ENCODE results near the gene DGAT2.
"Not testable (repeated sequence)": the region's sequence is repeated elsewhere in the genome, so short reads cannot be mapped to it uniquely, and the experiment has no call there.

The DGAT2 gene

DNA sequence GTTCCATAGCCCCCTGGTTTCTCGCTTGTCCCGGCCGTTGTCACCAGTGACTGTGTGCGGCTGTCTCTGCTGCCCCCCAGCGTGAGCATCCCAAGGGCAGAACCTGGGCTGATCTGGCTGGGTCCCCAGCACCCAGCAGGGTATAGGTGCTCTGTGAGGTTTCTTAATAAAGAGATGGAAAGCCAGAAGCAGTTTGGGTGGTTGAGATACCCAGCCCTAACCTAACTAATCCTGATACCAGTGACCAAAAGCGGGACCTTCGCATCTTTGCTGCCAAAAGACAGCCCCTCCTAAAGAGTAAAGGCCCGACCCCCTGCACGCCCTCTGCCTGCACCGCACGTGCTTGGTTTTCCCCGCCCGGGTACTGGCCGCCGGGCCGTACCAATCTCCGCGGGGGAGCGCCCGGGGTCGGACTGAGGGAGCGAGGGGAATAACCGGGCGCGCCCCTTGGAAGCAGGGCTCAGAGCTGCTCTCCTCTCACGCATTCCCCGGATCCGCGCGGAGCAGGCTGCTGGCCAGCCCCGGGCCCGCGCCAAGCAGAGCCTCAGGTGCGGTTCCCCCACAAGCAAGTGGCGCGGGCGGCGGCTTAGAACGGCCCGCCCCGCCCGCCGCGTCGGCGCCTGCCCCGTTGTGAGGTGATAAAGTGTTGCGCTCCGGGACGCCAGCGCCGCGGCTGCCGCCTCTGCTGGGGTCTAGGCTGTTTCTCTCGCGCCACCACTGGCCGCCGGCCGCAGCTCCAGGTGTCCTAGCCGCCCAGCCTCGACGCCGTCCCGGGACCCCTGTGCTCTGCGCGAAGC is at the start of gene DGAT2:
TSS of gene DGAT2 (plus strand) at position 667 of the 797 bp plus-strand sequence. CDS start 214 bp downstream, outside the sequence.
- DNase-seq = peak; percentile 70 to 75

GRCh38 chr11:75719340-75720239 is 49.0 kb upstream of the DGAT2 start:
- no peak for DNase-seq

GRCh38 chr11:75720639-75721038 is 47.9 kb upstream of the DGAT2 start:
- DNase-seq = no peak

- DNase-seq = no peak
Observed at GRCh38 chr11:75721852-75722668, 46.5 kb upstream of the DGAT2 start.

- DNase-seq = no peak
Observed at GRCh38 chr11:75722669-75723042, 45.9 kb upstream of the DGAT2 start.

- DNase-seq = no peak
Observed at GRCh38 chr11:75725547-75726320, 42.8 kb upstream of the DGAT2 start.

DNA sequence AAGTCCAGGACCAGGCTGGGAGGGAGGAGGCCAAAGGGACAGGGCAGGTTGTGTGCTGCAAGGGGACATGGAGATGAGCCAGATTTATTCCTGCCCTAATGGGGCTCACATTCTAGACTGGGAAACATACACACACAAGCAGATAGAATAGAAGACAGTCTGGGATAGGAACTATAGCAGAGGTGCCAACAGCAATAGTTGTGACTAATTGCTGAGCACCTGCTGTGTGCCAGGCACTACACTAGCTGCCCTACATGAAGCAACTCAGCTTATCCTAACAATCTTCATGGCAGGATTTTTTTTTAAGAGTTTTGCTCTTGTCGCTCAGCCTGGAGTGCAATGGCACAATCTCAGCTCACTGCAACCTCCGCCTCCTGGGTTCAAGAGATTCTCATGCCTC is 39.6 kb upstream of the DGAT2 start:
- DNase-seq = no peak

- no peak for DNase-seq
Observed at GRCh38 chr11:75731095-75731494, 37.5 kb upstream of the DGAT2 start.

DNA sequence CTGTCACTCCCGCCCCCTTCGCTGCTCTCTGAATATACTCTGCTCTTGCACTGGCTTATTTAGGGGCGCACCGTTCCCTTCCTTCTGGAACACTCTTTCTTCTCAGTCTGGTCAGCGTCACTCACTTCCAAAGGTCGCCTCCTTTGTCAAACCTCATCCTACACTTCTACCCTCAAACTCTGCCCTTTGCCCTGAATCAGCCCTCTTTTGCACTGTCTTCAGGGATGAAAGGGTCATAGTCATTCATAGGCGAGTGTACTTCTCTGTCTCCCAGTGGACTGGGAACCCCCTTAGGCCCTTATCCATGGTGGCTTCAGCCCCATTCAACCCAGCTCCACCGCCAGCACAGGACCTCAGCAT is 35.5 kb upstream of the DGAT2 start:
- DNase-seq = no peak

DNA sequence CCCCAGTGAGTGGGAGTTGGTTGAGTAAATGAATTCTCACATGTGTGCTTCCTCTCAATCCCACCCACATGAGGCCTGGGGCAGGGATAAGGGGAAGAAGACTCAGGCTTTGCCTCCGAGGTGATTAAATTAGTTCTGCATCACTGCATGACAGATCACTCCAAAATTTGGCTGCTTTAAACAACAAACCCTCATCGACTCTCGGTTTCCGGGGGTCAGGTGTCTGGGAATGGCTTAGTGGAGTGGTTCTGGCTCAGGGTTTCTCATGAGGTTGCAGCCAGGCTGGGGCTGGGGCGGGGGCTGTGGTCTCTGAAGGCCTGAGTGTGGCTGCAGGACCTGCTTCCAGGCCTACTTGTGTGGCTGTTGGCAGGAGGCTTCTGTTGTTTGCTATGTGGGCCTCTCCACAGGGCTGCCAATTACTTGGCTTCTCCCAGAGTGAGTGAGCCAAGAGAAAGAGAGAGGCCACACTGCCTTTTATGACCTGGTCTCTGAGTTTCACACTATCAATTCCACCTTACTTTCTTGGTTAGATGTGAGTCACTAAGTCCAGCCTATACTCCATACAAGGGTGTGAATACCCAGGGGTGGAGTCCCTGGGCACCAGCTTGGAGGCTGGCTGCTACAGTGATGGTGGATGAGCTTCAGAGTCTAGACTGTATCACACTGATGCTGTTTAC is 35.0 kb upstream of the DGAT2 start:
- DNase-seq = peak in 1 of 2 experiments; percentile 4

DNA sequence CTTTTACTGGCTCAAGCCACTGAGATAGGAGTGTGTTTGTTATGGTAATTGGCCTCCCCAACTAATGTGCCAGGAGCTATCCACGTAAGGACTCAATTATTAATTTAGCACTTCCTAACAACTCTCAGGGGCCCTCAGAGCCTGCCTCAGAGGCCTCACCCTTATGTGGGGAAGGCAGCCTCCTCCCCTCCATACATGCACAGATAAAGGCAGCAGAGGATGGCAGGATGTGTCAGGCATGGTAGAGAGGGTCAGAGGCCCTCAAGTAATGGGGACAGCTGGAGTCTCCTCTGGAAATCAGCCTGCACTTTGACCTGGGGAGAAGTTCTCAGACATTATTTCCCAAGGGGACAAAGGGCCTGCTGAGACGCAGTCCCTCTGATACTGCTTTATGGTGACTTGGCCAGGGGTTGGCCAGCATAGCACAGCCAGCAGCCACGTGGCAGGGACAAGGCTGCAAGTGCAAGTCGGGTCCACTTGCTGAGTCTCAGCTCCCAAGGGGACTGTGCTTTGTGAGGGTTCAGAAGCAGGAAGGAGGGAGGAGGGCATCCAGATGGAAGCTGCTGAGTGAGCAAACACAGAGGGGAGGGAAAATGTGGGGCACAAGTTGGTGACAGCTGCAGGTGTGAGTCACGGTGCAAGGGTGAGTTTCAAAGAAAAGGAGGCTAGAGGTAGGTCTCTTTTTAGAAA is 33.9 kb upstream of the DGAT2 start:
- DNase-seq = no peak

DNA sequence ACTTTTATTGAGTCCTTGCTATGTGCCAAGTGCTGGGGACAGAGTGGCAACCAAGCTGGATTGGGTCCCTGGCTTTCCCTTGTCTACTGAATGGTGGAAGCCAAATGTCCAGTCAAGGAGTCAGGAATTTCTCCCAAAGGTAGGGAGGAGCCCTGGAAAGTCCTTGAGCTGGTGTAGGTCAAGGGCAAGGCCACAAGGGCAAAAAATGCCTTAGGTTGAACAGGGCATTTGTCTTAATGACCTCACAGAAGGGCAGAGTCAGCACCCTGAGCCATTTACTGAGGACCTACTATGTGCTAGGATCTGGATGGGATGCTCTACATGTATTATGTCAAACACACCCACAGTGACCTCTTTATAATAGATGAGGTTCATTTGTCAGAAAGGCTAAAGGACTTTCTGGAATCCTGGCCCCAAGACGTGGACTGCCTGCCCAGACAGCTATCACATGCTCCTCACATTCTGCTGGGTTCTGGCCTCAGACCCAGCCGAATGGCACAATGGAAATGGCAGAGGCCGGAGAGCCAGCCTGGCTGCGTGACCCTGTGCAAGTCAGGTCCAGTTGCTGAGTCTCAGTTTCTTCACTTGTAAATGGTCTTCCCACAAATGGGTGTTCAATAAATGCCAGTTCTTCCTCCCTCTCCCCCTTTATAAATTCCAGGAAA is 33.3 kb upstream of the DGAT2 start:
- no peak for DNase-seq

DNA sequence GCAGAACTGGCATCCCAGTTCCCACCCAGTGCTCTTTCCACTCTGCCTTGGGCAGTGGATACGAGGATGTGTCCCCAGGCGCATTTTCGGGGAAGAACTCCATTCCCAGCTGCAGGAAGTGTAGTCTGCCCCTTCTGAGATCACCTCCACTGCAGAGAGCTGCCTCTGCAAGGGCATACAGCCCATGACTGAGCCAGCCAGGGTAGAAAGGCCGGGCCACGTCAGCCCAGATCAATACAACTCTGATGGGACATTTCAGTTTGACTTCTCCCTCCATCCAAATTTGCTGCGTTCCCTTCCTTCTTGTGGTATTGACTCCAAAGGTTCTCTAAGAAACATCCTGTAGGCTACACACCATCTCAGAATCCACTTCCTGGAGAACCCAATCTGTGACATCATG is 31.3 kb upstream of the DGAT2 start:
- DNase-seq = no peak

DNA sequence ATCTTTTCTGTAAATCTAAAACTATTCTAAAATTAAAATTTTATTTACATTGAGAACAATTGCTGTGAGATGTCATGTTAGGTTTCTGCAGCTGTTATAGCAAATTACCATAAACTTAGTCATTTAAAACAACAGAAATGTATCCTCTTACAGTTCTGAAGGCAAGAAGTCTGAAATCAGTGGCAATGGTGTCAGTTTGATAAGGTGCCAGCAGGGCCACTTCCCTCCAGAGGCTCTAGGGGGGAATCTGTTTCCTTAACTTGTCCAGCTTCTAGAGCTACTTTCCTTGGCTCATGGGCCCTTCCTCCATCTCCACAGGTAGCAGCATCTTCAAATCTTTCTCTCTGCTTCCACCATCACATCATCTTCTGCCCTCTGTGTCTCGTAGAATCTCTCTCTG is 27.9 kb upstream of the DGAT2 start:
- DNase-seq = no peak

DNA sequence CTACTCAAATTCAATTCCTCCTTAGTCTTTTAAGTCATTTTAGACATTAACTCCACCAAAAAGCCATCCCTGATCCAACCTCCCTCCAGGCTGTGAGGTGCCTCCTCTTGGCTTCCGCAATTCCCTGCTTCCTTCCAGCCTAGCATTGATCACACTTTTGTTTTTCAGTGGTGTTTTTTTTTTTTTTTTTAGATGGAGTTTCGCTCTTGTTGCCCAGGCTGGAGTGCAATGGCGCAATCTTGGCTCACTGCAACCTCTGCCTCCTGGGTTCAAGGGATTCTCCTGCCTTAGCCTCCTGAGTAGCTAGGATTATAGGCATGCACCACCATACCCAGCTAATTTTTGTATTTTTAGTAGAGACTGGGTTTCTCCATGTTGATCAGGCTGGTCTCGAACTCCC is 25.4 kb upstream of the DGAT2 start:
- not testable (repeated sequence) for DNase-seq

GRCh38 chr11:75743711-75744563 is 24.6 kb upstream of the DGAT2 start:
- DNase-seq = no peak

DNA sequence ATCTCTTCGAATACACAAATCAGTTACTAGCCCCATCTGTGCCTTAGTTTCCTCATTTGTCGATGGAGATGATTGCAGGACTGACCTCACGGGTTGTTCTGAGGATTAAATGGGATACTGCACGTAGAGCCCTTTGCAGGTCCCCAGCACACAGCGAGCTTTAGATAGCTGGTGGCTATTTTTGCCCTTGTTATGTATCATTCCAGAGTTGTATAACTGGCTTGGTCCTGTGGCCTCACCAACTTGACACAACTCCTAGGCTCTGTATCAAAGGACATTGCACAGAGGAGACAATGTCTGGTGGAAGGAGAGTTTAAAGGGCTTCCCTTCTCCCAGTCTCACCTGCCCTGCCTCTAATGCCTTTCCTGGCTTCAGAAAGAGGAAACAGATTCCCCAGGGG is 22.8 kb upstream of the DGAT2 start:
- DNase-seq = no peak

GRCh38 chr11:75748729-75749273 is 19.8 kb upstream of the DGAT2 start:
- DNase-seq = not testable (repeated sequence)

GRCh38 chr11:75754933-75755332 is 13.6 kb upstream of the DGAT2 start:
- not testable (repeated sequence) for DNase-seq
